NCI-H128 (cell line): Measurements from ENCODE around the gene IGSF6.
"Not testable (repeated sequence)": the region's sequence is repeated elsewhere in the genome, so short reads cannot be mapped to it uniquely, and the experiment has no call there.

Experiments used
- DNase-seq: peaks from one replicate; lab custom pipeline; 2025; ENCODE audit not compliant: unreplicated experiment; lab: John Stamatoyannopoulos, UW

The IGSF6 gene

GRCh38 chr16:21654466-21654865 is 2.1 kb upstream of the IGSF6 start:
- no peak for DNase-seq

GRCh38 chr16:21653571-21653970 is 1.2 kb upstream of the IGSF6 start:
- no peak for DNase-seq

GRCh38 chr16:21651515-21651914 is 893 bp downstream of the IGSF6 start:
- DNase-seq = no peak

DNA sequence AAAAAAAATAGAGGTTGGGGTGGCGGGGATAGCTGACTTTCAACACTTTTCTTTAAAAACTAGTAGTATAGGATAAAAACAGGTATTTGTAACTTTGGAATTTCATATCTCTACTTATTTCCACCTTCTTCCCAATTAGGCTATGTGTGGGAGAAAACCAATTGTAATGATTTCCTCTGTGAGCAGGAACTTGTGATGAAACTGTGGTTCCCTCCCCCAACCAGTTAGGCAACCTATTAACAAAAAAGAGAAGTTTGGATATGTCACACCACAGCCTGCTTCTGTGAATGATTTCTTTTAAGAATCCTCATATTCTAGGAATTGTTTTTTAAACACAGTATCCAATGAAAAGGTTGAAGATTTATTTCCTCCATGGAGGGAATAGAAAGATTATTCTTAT is 1.9 kb downstream of the IGSF6 start:
- no peak for DNase-seq

- DNase-seq = not testable (repeated sequence)
These were observed 2.5 kb downstream of the IGSF6 start for GRCh38 chr16:21649826-21650406.

DNA sequence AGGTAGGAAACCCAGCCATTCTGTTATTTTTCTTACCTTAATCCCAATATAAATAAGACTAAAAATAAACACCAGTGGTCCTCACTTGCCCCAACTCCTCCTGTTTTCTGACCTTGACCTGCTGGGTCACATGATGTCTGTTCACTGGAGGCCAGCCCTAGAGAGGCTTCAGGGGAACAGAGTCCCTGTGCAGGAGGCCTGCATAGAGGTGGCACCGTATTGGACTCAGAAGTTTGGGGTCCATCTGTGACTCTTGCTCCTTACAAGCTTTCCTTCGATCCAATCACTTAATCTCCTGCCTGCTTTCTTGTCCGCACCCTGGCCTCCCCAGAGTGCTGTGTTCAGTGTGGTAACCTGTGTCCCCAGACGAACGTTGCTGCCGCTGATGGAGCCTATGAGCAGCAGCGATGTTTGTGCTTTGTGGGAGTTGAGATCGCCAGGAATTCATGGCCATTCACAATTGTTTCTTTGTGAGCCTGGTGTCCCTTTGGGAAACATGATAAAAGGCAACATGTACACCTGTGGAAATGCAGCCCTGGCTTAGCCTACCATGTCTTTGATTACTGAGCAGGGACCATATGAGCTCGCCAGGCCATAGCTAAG is 4.7 kb downstream of the IGSF6 start:
- DNase-seq = no peak

DNA sequence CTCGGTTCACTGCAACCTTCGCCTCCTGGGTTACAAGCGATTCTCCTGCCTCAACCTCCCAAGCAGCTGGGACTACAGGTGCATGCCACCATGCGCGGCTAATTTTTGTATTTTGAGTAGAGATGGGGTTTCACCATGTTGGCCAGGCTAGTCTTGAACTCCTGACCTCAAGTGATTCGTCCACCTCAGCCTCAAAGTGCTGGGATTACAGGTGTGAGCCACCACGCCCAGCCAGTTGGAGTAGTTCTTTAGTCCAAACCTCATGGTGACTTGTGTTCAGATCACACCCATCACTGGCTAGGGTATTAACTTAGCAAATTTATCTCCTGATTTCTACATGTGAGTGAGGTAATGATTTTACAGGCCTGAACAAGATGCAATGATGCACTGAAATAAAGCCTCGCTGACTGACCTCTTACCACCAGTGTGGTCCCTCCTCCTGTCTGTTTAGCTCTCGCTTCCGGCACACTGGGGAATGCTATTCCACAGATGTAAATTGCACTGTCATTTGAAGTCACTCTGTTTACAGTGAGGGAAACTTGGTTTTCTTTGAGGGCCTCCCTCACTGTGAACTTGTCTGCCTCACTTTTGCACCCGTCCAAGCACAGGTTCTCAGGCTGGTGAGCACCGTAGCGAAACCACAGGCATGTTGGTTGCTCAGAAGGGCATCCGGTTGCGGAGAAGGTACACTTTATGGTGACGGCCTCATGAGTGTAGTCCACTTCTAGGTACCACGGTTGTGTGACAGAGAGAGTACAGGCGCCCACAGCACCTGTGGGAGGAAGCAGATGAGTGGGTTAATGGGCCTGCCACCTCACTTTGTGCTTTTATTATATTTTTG is 5.5 kb downstream of the IGSF6 start:
- DNase-seq = no peak

- no peak for DNase-seq
These were observed 6.3 kb downstream of the IGSF6 start for GRCh38 chr16:21646091-21646490.

GRCh38 chr16:21645261-21645721 is 7.1 kb downstream of the IGSF6 start:
- DNase-seq = no peak

DNA sequence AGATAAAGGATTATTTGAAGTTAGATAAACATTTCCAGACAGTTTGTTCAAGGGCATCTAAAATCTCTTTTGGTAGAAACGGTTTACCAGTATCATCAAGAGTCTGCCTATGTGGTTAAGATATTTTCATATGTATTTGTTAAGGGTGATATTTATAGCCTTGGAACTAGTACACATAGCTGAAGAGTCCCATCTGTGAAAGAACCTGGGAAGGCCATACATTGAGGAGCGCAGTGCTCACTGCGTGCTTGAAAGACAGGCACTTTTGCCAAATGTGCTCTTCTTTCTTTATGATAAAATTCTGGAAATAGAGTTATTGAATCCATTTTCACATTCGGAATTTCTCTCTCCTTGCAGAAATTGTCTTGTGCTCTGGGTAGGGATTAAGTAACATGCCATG is 7.7 kb downstream of the IGSF6 start:
- no peak for DNase-seq

GRCh38 chr16:21643785-21644184 is 8.6 kb downstream of the IGSF6 start:
- DNase-seq = no peak

- no peak for DNase-seq
These were observed 9.5 kb downstream of the IGSF6 start for GRCh38 chr16:21642861-21643260.

DNA sequence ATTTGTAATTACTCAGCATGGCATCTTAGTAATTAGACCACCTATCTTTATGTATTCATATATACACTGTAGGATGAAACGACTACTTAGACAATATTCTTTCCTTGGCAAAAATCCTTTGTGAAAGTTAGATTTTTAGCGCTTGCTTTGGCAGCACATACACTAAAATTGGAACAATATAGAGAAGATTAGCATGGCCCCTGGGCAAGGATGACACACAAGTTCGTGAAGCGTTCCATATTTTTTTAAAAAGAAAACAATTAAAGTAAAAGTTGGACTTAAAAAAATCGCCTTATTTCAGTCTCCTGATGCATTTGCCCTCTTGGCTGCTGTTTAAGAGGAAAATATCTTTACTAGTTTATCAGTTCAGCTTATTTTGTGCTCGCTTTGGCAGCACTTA is 10.5 kb downstream of the IGSF6 start:
- no peak for DNase-seq

DNA sequence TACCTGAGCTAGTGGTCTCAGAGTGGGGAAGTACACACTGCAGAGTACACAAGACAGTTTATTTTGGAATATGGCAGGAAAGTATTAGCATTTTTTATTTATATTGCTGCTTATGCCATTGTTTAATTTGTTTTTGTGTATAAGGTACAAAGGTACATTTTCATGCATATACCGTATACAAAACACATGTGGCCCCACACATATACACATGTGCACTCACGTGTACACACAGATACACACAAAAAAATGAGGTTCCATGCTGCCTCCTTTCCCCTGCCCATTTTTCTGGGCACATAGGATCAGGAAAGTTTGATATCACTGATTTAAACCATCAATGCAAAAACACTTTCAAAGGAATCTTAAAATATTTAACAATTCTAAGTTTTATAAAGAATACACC is 12.9 kb downstream of the IGSF6 start:
- DNase-seq = no peak

DNA sequence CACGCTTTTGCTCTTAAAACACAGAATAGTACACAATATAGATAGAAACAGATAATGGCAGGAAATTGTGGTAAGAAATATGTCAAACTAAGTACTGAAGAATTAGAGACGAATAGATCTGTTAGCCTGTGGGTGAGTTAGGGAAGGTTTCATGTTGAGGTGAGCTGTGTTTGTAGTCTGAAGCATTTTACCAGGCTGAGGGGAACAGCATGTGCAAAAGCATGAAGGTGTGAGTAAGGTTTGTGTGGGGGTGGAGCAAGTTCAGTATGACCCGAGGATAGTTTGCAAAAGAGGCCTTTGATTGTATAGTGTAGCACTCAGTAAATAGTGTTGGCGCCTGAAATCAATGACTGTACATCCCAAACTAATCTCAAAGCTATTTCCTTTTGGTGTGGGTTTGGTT is 13.8 kb downstream of the IGSF6 start:
- DNase-seq = no peak

GRCh38 chr16:21637032-21637968 is 15.1 kb downstream of the IGSF6 start:
- DNase-seq = no peak

DNA sequence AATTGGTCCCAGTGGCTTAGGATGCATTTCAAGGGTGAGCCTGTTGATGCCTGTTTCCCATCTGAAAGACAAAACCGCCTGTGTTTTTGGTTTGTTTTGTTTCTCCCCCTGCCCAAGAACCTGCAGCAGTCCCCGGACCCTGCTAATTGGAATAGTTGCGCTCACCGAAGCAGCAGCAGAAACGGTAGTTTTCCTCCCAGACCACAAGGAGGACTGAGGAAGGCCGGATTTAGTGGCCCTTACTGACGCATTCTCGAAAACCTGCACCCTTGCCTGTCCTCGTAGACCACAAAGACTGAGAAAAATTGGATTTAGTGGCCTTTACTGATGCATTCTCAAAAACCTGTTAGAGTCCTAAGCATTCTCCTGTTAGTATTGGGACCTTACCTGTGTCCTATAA is 16.7 kb downstream of the IGSF6 start:
- not testable (repeated sequence) for DNase-seq

GRCh38 chr16:21634216-21634615 is 18.2 kb downstream of the IGSF6 start:
- DNase-seq = no peak

- not testable (repeated sequence) for DNase-seq
These were observed 20.3 kb downstream of the IGSF6 start for GRCh38 chr16:21631951-21632575.

GRCh38 chr16:21631376-21631775 is 21.0 kb downstream of the IGSF6 start:
- DNase-seq = not testable (repeated sequence)

DNA sequence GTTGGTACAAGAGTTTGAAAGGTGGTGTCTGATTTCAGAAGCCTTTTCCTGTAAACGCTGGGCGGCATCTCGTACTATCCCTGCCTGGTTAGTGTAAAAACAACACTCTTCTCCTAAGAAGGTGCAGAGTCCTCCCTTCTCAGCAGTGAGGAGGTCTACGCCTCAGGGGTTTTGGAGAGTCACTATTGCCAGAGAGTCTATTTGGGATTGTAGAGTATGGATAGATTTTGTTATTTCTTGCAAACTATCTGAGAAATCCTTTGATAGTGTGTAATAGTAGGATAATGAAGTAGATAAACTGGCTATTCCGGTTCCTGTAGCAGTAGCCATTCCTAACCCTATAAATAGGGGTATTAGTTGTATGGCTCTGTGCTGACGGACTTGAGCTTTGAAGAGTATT is 21.5 kb downstream of the IGSF6 start:
- DNase-seq = not testable (repeated sequence)
